AG08395 (cell line): ENCODE measurements around the gene GASK1A.
"Not testable (repeated sequence)": the region's sequence is repeated elsewhere in the genome, so short reads cannot be mapped to it uniquely, and the experiment has no call there.

Experiments
- DNase-seq: peaks from one replicate; pipeline ENCODE4 v3.0.0; 2012; ENCODE audit warnings: mixed read lengths, low spot score

The GASK1A gene

DNA sequence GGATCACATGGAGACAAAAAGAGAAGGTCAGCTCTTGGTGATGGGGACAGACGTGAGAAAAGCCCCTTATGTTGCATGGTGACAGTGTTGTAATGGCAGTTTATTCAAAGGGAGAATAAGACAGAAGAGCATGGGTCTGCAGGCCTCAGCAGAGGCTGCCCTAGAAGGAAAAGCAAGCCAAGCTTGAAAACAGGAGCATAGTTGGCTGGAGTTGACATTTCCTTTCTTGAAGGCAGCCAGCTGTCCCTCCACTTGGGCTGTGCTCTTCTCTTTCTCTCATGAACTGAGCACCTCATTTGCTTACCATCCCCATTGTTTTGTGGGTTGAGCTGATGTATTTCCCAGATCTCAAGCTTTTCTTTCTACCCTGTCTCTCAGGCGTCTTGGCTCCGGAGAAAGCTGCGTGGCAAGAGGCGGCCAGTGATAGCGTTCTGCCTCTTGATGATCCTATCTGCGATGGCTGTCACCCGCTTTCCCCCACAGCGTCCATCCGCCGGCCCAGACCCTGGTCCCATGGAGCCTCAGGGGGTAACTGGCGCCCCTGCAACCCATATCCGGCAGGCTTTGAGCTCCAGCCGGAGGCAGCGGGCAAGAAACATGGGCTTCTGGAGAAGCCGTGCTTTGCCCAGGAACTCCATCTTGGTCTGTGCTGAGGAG lies 52.9 kb downstream of the GASK1A start:
- DNase-seq = no peak

DNA sequence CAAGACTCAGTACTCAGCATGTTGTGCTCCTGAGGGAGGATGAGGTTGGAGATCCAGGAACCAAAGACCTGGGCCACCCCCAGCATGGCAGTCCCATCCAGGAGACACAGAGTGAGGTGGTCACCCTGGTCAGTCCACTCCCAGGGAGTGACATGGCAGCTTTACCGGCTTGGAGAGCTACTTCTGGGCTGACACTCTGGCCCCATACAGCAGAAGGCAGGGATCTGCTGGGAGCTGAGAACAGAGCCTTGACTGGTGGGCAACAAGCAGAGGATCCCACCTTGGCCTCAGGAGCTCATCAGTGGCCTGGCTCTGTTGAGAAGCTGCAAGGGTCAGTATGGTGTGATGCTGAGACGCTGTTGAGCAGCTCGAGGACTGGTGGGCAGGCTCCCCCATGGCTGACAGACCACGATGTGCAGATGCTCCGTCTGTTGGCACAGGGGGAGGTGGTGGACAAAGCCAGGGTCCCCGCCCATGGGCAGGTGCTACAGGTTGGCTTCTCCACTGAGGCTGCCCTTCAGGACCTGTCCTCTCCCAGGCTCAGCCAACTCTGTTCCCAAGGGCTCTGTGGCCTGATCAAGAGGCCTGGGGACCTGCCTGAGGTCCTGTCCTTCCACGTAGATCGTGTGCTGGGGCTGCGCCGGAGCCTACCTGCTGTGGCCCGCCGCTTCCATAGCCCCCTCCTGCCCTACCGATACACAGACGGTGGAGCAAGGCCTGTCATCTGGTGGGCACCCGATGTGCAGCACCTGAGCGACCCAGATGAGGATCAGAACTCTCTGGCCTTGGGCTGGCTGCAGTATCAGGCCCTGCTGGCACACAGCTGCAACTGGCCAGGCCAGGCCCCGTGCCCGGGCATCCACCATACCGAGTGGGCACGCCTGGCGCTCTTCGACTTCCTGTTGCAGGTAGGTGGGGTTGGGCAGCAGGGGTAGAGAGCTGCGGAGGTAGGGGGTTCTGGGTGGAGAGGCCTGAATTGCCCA lies 53.8 kb downstream of the GASK1A start:
- DNase-seq = no peak

DNA sequence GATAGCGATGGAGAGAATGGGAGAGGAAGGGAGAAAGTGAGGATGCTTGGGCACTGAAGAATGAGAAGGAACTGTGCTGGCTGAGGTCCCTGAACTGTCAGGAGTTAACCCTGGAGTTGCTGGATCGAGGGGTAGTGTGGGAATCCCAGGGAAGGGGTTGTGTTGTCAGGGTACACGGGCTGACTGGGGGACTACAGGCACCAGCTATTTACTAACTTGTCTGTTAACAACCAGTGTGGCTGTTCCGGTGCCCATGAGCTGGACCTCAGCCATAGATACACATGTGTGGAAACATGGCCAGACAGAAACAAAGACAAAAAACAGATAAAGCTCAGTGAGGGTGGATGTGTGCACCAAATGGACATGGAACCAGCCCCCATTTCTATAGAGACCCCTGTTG lies 55.1 kb downstream of the GASK1A start:
- no peak for DNase-seq

GRCh38 chr3:43034911-43035310 lies 55.8 kb downstream of the GASK1A start:
- DNase-seq = no peak

DNA sequence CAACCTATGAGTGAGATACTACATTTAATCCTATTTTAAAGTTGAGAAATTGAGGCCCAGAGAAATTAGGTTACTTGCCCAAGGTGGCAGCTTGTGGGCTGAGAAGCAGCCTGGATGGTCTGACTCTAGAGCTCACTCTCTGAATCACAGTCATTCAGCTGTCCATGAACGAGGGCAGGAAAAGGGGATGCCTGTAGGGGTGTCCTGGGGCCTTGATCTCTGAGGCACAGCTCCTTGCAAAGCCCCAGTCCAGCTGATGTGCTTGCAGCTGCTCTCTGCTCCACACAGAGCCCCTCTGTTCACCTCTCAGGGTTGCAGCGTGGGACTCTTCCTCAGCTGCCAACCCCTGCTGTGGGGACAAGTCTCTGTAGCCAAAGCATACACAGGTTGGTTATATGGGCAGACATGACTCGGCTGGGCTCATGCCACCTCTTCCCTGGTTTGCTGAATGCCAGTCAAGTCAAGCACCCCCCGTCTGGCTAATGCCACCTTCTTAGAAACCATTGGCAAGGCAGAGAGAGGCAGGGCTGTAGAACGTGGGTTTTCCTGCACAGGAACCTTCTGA lies 56.8 kb downstream of the GASK1A start:
- no peak for DNase-seq

- DNase-seq = no peak
Measured at GRCh38 chr3:43036621-43037423, 57.7 kb downstream of the GASK1A start.

DNA sequence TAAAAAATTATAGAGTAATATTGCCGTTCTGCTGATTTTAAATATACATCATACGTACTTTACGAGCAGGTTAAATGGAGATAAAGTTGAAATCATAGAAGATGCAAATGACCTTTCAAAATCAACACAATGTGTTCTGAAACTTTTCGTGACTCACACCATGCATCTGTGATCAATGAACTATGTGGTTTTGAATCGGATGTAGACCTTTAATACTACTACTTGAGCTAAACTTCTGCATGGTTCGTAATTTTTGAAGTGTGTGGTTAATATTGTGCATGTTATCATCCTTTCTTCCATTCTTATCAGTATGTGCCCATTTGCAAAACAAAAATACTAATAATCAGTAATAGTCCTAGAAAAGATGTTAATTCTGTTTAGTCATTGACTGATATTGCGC lies 58.9 kb downstream of the GASK1A start:
- DNase-seq = no peak

DNA sequence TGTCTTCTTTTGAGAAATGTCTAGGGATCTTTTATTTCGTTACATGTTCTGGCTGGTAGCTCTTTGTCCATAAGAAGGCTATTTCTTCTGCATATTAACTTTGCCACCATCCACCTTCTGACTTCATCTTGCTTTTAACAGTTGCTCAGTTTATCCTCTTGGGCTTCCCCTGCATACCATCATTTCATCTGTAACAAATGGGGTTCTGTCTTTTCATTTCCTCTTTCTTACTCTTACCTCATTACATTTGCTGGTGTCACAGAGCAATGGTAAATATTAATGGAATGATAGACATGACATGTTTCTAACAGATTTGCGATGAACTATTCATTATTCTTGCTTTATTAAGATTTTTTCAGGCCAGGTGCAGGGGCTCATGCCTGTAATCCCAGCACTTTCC lies 62.4 kb downstream of the GASK1A start:
- DNase-seq = no peak

GRCh38 chr3:43043071-43043766 lies 64.1 kb downstream of the GASK1A start:
- no peak for DNase-seq

DNA sequence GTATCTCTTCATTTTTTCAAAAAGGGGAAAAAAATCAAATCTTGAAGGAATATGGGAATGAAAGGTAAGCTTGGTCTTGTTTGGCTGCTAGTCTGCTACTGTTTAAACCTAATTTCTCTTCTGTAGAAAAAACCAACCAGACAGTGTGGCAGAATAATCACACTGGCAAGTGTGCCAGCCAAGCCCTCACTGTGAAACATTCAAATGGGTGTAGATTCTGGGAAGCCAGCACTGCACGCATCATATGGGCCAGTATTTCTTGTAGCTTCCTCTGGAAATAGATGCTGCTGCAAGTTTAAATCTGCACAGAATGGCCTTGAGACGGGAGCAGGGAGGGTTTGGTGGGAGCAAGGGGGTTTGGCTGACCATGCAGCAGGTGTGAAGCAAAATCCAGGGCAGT lies 64.7 kb downstream of the GASK1A start:
- DNase-seq = no peak

GRCh38 chr3:43045079-43045478 lies 66.0 kb downstream of the GASK1A start:
- not testable (repeated sequence) for DNase-seq

- no peak for DNase-seq
Measured at GRCh38 chr3:43046583-43046982, 67.5 kb downstream of the GASK1A start.

- no peak for DNase-seq
Measured at GRCh38 chr3:43048470-43048869, 69.4 kb downstream of the GASK1A start.

DNA sequence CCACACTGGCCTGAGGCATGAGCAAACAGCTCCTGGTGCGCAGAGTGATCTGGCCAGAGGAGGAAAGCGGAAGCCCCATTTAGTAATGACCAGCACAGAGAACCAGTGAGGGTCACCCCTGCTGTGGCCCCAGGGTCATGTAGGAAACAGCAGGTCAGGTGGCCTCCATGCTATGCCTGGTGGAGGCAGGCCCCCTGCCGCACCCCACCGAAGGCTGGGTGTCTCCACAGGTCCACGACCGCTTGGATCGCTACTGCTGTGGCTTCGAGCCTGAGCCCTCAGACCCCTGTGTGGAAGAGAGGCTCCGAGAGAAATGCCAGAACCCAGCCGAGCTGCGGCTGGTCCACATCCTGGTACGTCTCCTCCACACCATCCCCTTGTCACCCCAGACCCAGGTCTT lies 74.2 kb downstream of the GASK1A start:
- DNase-seq = no peak

- no peak for DNase-seq
Measured at GRCh38 chr3:43054754-43055153, 75.6 kb downstream of the GASK1A start.

DNA sequence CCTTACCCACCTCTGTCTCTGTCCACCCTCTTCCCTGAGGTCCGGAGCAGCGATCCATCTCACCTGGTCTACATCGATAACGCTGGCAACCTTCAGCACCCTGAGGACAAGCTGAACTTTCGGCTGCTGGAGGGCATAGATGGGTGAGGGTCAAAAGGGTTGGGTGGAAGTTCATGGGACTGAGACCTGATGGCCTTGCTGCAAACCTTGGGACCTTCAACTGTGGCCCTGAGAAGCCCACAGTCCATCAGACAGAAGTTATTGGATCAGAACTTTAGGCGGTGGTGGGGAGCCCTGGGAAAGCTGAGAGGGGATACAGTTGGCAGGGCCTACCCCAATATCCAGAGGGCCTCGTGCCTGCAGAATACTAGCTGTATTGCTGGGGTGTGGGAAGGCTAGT lies 76.3 kb downstream of the GASK1A start:
- no peak for DNase-seq

DNA sequence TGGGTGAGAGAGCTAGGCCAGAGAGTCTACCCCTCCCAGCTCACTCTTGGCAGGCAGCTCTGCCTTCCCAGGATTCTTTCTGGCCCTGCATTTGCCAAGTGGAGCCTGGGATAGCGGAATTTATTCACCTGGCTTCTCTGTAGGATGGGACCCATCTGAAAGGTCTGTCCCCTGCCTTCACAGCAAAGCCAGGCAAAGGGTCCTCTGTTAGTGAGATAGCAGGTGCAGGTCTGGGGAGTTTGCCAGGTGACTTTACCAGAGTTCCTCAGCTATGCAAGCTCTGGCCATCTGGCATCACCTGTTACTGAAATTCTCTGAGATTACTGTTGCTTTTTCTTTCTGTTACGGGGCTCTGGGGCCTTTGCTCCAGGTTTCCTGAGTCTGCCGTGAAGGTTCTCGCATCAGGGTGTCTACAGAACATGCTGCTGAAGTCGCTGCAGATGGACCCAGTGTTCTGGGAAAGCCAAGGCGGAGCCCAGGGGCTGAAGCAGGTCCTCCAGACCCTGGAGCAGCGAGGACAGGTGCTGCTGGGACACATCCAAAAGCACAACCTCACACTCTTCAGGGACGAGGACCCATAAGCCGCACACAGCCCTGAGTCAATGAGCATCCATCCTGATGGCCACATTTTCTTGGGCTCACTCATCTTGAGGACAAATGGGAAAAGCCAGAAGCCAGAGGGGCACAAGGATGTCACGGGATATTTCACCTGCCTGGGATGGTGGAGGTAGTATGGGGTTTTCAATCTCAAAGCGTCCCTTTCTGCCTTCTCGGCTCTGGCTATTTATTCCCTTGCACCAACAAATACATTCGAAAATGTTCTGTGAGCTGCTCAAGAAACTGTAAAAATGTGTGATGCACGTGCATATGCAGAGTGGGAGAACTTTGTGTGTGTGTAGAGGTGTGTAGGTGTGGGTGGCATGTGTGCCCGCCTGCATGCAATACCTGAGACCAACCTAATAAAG lies 77.0 kb downstream of the GASK1A start:
- DNase-seq = no peak

DNA sequence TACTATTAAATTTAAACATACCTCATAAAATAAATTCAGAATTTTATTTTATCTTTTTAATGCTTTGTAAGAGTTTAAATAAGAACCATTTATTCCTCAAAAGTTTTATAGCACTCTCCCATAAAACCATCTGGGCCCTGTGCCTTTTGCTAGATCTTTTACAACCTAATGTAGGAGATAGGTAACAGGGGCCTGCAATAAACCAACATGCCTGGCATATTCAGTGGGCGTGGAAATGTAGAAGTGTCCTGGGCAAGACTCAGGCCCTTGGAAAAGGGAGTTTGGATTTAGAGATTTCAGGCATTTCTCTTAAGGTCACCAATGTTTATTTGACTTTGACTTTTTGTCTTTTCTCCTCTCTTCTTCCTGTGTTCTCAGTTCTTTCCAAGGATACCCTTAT lies 80.3 kb downstream of the GASK1A start:
- no peak for DNase-seq

GRCh38 chr3:43061101-43061895 lies 82.2 kb downstream of the GASK1A start:
- no peak for DNase-seq
